A549 (cell line): ENCODE data around the gene TMEM120A. TPM values are rescaled to one million over a fixed set of nuclear protein-coding genes. Genes with fewer than 3 reads are reported as not detected.

Experiments used
- ATAC-seq, 2 experiments: fragments of 200-7000 bp in 1 of 2; fragments of >200 bp in 1 of 2; cut with Nextera tagmentation in 1 of 2; cut with Tn5 transposase in 1 of 2; 3 replicates each; pipeline versions ENCODE4 v1.8.0 to v1.9.1; 2018 to 2020; ENCODE audit warnings: mild to moderate bottlenecking in 1 of 2, moderate library complexity in 1 of 2
- CTCF ChIA-PET: fragments of 300-600 bp; sonication (Branson Sonifier 250); formaldehyde crosslinking; extraction: SDS; loops from one replicate; lab custom pipeline; 2021; ENCODE audit warnings: antibody characterized with exemption, inconsistent platforms; lab: Yijun Ruan, JAX
- POLR2A ChIA-PET: fragments of 350-600 bp; formaldehyde crosslinking; extraction: SDS; loops from one replicate; lab custom pipeline; 2021; ENCODE audit warnings: antibody characterized with exemption, inconsistent platforms; lab: Yijun Ruan, JAX
- DNase-seq, 2 experiments: peaks; one replicate each; pipeline versions ENCODE4 v3.0.0 to v3.0.0-alpha.2; 2011 to 2016; ENCODE audit warnings: low read depth in 1 of 2, low spot score in 1 of 2
- FAIRE-seq: peaks from 2 replicates; lab custom pipeline; 2011; peaks lifted over from hg19 to GRCh38; lab: Jason Lieb, UNC
- H3K27ac ChIP-seq, 2 experiments: fragments of >200 bp; sonication (Bioruptor Twin); formaldehyde crosslinking; 3 replicates each; pipeline ENCODE4 v1.5.1; 2016 to 2017
- H3K4me1 ChIP-seq: fragments of >200 bp; sonication (Bioruptor Twin); formaldehyde crosslinking; 3 replicates; pipeline ENCODE4 v1.6.1; 2016
- H3K4me2 ChIP-seq: fragments of >200 bp; sonication (Bioruptor Twin); formaldehyde crosslinking; 3 replicates; pipeline ENCODE4 v1.6.1; 2016
- H3K4me3 ChIP-seq: fragments of >200 bp; sonication (Bioruptor Twin); formaldehyde crosslinking; 3 replicates; pipeline ENCODE4 v1.5.1; 2016
- H3K9me3 ChIP-seq: fragments of >200 bp; sonication (Bioruptor Twin); formaldehyde crosslinking; 3 replicates; pipeline ENCODE4 v1.6.1; 2016
- ATOH8 ChIP-seq: fragments of 250-450 bp; sonication (Bioruptor Pico); IDR thresholded peaks from 2 replicates; pipeline ENCODE4 v1.5.0; 2020; ENCODE audit warnings: low read depth, mild to moderate bottlenecking, moderate library complexity
- CBX8 ChIP-seq: fragments of 200-600 bp; sonication (generic); IDR thresholded peaks from 2 replicates; pipeline ENCODE4 v1.6.1; 2016
- CEBPB ChIP-seq, 2 experiments: fragments of >200 bp in 1 of 2; sonication (Bioruptor Twin) in 1 of 2; formaldehyde crosslinking in 1 of 2; IDR thresholded peaks; 2 replicates each; pipeline ENCODE4 v1.6.1; 2012 to 2016
- CHD2 ChIP-seq: fragments of 150-350 bp; IDR thresholded peaks from 2 replicates; pipeline ENCODE4 v1.6.1; 2014; ENCODE audit warnings: low read length; ENCODE audit not compliant: partially characterized antibody
- CHD4 ChIP-seq: fragments of 200-600 bp; sonication (generic); IDR thresholded peaks from 2 replicates; pipeline ENCODE4 v1.6.1; 2016; ENCODE audit warnings: antibody characterized with exemption, mild to moderate bottlenecking, borderline replicate concordance
- EHMT2 ChIP-seq: fragments of 200-600 bp; sonication (generic); IDR thresholded peaks from 2 replicates; pipeline ENCODE4 v1.6.1; 2016; ENCODE audit warnings: antibody characterized with exemption, low read depth, mild to moderate bottlenecking, moderate library complexity
- FOXS1 ChIP-seq: fragments of 250-450 bp; sonication (Bioruptor Pico); IDR thresholded peaks from 2 replicates; pipeline ENCODE4 v1.5.0; 2020; ENCODE audit warnings: mild to moderate bottlenecking, moderate library complexity
- GATA3 ChIP-seq: IDR thresholded peaks from 2 replicates; pipeline ENCODE4 v1.6.1; 2012; ENCODE audit warnings: borderline replicate concordance
- HES2 ChIP-seq: fragments of >200 bp; sonication (Bioruptor Twin); formaldehyde crosslinking; IDR thresholded peaks from 2 replicates; pipeline ENCODE4 v1.6.1; 2016
- HEYL ChIP-seq: fragments of 250-450 bp; sonication (Bioruptor Pico); IDR thresholded peaks from 2 replicates; pipeline ENCODE4 v1.8.0; 2021; ENCODE audit warnings: mild to moderate bottlenecking, moderate library complexity
- JUN ChIP-seq, 2 experiments: fragments of >200 bp; sonication (Bioruptor Twin); formaldehyde crosslinking; IDR thresholded peaks; 2 replicates in 1 of 2; 3 replicates in 1 of 2; pipeline ENCODE4 v1.6.1; 2016 to 2017
- KDM5A ChIP-seq: fragments of 200-600 bp; sonication (generic); IDR thresholded peaks from 2 replicates; pipeline ENCODE4 v1.6.1; 2016; ENCODE audit warnings: antibody characterized with exemption, mild to moderate bottlenecking
- NFE2L2 ChIP-seq: fragments of 150-350 bp; conservative IDR thresholded peaks from 2 replicates; pipeline ENCODE4 v1.6.1; 2014; ENCODE audit warnings: low read length
- NR3C1 ChIP-seq: fragments of >200 bp; sonication (Bioruptor Twin); formaldehyde crosslinking; IDR thresholded peaks from 3 replicates; pipeline ENCODE4 v1.6.1; 2017
- PHF8 ChIP-seq: fragments of 200-600 bp; sonication (generic); IDR thresholded peaks from 2 replicates; pipeline ENCODE4 v1.6.1; 2016; ENCODE audit warnings: low read depth, mild to moderate bottlenecking, antibody characterized with exemption, moderate library complexity, borderline replicate concordance
- POLR2AphosphoS2 ChIP-seq: conservative IDR thresholded peaks from 2 replicates; pipeline ENCODE4 v1.6.1; 2012; ENCODE audit warnings: low read length, improper control_type of control experiment, inconsistent platforms
- RAD21 ChIP-seq, 2 experiments: fragments of >200 bp in 1 of 2; sonication (Bioruptor Twin) in 1 of 2; formaldehyde crosslinking in 1 of 2; IDR thresholded peaks in 1 of 2; conservative IDR thresholded peaks in 1 of 2; 2 replicates in 1 of 2; 3 replicates in 1 of 2; pipeline ENCODE4 v1.6.1; 2012 to 2018; ENCODE audit warnings: inconsistent platforms in 1 of 2
- RNF2 ChIP-seq: fragments of 200-600 bp; sonication (generic); IDR thresholded peaks from 2 replicates; pipeline ENCODE4 v1.6.1; 2016; ENCODE audit warnings: low read depth, mild to moderate bottlenecking, antibody characterized with exemption, moderate library complexity, borderline replicate concordance
- TFCP2L1 ChIP-seq: fragments of 250-450 bp; sonication (Bioruptor Pico); IDR thresholded peaks from 2 replicates; pipeline ENCODE4 v1.5.0; 2021; ENCODE audit warnings: mild to moderate bottlenecking
- TP53 ChIP-seq: fragments of 250-450 bp; sonication (Bioruptor Pico); IDR thresholded peaks from 2 replicates; pipeline ENCODE4 v1.5.0; 2021; ENCODE audit warnings: mild to moderate bottlenecking, moderate library complexity
- USF2 ChIP-seq: fragments of 450-650 bp; IDR thresholded peaks from 2 replicates; pipeline ENCODE4 v1.6.1; 2014; ENCODE audit warnings: antibody characterized with exemption
- ZNF302 ChIP-seq: fragments of 250-450 bp; sonication (Bioruptor Pico); IDR thresholded peaks from 2 replicates; pipeline ENCODE4 v1.9.0; 2021; ENCODE audit warnings: inconsistent platforms, mild to moderate bottlenecking, moderate library complexity
- ZSCAN20 ChIP-seq: fragments of 250-450 bp; sonication (Bioruptor Pico); IDR thresholded peaks from 2 replicates; pipeline ENCODE4 v1.8.0; 2022; ENCODE audit warnings: mild to moderate bottlenecking, moderate library complexity
- WGBS: methylation state at CpG from one replicate; pipeline ENCODE4 v1.1.6; 2017; ENCODE audit errors: missing lambda C conversion rate; 5-methylcytosine and 5-hydroxymethylcytosine counted together
- polyA plus RNA-seq, 4 experiments: library from polyadenylated mRNA; depleted of rRNA in 3 of 4; stranded (reverse); fragments of >200 nt; fragmentation: RNase III in 1 of 4; extraction: RNeasy Plus Mini Kit Qiagen cat#74134 plus additional on column Dnase treatment in 1 of 4; gene quantifications; 2 replicates in 3 of 4; 3 replicates in 1 of 4; pipeline ENCODE4 v1.2.3, GENCODE V29; 2011 to 2017
- TF ChIP-seq, protein P1 (sequence below): fragments of >200 bp; sonication (Bioruptor Twin); formaldehyde crosslinking; IDR thresholded peaks from 3 replicates; pipeline ENCODE4 v1.5.1; 2016
- TF ChIP-seq, protein P2 (sequence below): fragments of 200-600 bp; sonication (generic); IDR thresholded peaks from 2 replicates; pipeline ENCODE4 v1.6.1; 2016; ENCODE audit warnings: antibody characterized with exemption, mild to moderate bottlenecking, moderate library complexity

Gene TMEM120A
- polyA plus RNA-seq, 2 of the 4 experiments (the other 2 are of a cell fraction) = 46.0 to 53.8 TPM

DNA sequence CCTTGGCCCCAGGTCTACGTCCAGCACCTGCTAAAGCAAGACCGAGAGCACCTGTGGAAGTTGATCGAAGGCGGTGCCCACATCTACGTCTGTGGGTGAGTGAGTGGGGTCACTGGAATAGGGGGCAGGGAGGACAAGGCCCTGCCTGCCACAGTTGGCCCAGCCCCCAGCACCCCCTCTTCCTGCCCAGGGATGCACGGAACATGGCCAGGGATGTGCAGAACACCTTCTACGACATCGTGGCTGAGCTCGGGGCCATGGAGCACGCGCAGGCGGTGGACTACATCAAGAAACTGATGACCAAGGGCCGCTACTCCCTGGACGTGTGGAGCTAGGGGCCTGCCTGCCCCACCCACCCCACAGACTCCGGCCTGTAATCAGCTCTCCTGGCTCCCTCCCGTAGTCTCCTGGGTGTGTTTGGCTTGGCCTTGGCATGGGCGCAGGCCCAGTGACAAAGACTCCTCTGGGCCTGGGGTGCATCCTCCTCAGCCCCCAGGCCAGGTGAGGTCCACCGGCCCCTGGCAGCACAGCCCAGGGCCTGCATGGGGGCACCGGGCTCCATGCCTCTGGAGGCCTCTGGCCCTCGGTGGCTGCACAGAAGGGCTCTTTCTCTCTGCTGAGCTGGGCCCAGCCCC, 8.1 kb downstream of the TMEM120A start:
- ChIA-PET CTCF (no interaction called here), POLR2A (no interaction called here)
- no peak for ATAC-seq

GRCh38 chr7:75985518-75986146, 8.8 kb downstream of the TMEM120A start:
- Histone ChIP-seq H3K4me1 (peaks cover 22% of the 10 kb centered on the region), H3K4me3 (no peak overlapping the region), H3K27ac (no peak overlapping the region), H3K4me2 (no peak overlapping the region), H3K9me3 (no peaks in the 10 kb centered on the region)
- TF ChIP-seq EHMT2 (no peak), HES2 (no peak), CHD2 (no peak), KDM5A (no peak), HEYL (CRISPR knock-in tag) (no peak), NFE2L2 (no peak), PHF8 (no peak), RAD21 (conservative IDR thresholded peaks at IDR 0.05 in 1 of 2, IDR thresholded peaks at IDR 0.05 in 1 of 2) (no peak)
- FAIRE-seq (no peak), DNase-seq (no peak), ATAC-seq (no peak)
- 93% methylated on average over 8 of the region's 41 CpGs for WGBS
- ChIA-PET POLR2A (no interaction called here), CTCF (interaction anchor here (1.0 kb wide), 1 partner anchor 13 kb away, joined by 7 read pairs; no protein-coding TSS in a partner anchor)

More for the DNA sequence above, 8.1 kb downstream of the TMEM120A start:
- Histone ChIP-seq H3K27ac (no peak overlapping the region), H3K9me3 (no peaks in the 10 kb centered on the region), H3K4me2 (no peak overlapping the region), H3K4me3 (no peak overlapping the region), H3K4me1 (peaks cover 28% of the 10 kb centered on the region)
- no peak for DNase-seq
- TF ChIP-seq, protein P1, sequence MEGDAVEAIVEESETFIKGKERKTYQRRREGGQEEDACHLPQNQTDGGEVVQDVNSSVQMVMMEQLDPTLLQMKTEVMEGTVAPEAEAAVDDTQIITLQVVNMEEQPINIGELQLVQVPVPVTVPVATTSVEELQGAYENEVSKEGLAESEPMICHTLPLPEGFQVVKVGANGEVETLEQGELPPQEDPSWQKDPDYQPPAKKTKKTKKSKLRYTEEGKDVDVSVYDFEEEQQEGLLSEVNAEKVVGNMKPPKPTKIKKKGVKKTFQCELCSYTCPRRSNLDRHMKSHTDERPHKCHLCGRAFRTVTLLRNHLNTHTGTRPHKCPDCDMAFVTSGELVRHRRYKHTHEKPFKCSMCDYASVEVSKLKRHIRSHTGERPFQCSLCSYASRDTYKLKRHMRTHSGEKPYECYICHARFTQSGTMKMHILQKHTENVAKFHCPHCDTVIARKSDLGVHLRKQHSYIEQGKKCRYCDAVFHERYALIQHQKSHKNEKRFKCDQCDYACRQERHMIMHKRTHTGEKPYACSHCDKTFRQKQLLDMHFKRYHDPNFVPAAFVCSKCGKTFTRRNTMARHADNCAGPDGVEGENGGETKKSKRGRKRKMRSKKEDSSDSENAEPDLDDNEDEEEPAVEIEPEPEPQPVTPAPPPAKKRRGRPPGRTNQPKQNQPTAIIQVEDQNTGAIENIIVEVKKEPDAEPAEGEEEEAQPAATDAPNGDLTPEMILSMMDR = no peak
- 0 out of 5 replicates have a peak, but pooled peaks of 1 of the 2 experiments have one; percentile 32 for TF ChIP-seq JUN (IDR thresholded peaks at IDR 0.05)
- FAIRE-seq = no peak
- 84% methylated on average over 13 of the region's 20 CpGs for WGBS

DNA sequence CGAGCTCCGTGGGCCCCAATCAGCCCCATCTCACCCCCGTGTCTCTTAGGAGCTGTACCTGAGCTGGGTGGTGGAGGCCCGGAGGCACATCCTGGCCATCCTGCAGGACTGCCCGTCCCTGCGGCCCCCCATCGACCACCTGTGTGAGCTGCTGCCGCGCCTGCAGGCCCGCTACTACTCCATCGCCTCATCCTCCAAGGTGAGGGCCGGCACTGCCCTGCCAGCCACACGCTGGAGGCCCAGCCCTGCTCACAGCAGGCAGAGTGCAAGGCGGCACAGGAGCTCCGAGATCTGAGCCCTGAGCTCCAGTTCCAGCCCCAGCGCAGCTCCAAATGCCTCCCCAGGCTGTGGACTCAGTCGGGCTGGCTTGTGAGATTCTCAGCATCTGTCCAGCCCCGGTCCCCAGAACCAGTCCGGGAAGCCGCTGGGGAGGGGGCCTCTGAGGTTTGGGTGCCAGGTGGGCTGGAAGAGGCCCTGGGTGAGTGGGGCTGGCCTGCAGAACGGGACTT, 9.3 kb downstream of the TMEM120A start:
- no peak for DNase-seq
- H3K4me3 ChIP-seq = no peak overlapping the region
- POLR2A ChIA-PET = no interaction called here
- no peak for FAIRE-seq
- no peak for ATAC-seq
- WGBS = 86% methylated on average over 13 of the region's 21 CpGs
- CTCF ChIA-PET = interaction anchor here (1.0 kb wide), 1 partner anchor 12 kb away, joined by 7 read pairs; no protein-coding TSS in a partner anchor
- H3K4me1 ChIP-seq = peaks cover 21% of the 10 kb centered on the region
- H3K9me3 ChIP-seq = no peaks in the 10 kb centered on the region
- no peak overlapping the region for H3K27ac ChIP-seq
- H3K4me2 ChIP-seq = no peak overlapping the region
- TF ChIP-seq RNF2 (no peak), FOXS1 (CRISPR knock-in tag) (no peak), ATOH8 (CRISPR knock-in tag) (no peak), ZSCAN20 (CRISPR knock-in tag) (no peak), USF2 (no peak), CHD4 (no peak), POLR2AphosphoS2 (no peak), TFCP2L1 (CRISPR knock-in tag) (no peak), NR3C1 (no peak), ZNF302 (CRISPR knock-in tag) (no peak), RAD21 (conservative IDR thresholded peaks at IDR 0.05 in 1 of 2, IDR thresholded peaks at IDR 0.05 in 1 of 2) (no peak), CBX8 (no peak), TP53 (CRISPR knock-in tag) (no peak), EHMT2 (no peak), GATA3 (no peak), CEBPB (IDR thresholded peaks at IDR 0.05) (no peak), CHD2 (no peak)
- TF ChIP-seq, protein P2, sequence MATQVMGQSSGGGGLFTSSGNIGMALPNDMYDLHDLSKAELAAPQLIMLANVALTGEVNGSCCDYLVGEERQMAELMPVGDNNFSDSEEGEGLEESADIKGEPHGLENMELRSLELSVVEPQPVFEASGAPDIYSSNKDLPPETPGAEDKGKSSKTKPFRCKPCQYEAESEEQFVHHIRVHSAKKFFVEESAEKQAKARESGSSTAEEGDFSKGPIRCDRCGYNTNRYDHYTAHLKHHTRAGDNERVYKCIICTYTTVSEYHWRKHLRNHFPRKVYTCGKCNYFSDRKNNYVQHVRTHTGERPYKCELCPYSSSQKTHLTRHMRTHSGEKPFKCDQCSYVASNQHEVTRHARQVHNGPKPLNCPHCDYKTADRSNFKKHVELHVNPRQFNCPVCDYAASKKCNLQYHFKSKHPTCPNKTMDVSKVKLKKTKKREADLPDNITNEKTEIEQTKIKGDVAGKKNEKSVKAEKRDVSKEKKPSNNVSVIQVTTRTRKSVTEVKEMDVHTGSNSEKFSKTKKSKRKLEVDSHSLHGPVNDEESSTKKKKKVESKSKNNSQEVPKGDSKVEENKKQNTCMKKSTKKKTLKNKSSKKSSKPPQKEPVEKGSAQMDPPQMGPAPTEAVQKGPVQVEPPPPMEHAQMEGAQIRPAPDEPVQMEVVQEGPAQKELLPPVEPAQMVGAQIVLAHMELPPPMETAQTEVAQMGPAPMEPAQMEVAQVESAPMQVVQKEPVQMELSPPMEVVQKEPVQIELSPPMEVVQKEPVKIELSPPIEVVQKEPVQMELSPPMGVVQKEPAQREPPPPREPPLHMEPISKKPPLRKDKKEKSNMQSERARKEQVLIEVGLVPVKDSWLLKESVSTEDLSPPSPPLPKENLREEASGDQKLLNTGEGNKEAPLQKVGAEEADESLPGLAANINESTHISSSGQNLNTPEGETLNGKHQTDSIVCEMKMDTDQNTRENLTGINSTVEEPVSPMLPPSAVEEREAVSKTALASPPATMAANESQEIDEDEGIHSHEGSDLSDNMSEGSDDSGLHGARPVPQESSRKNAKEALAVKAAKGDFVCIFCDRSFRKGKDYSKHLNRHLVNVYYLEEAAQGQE = no peak
